Liver (tissue), 2 donors: ENCODE results near the gene MAML3.

Experiments used
- GABPA ChIP-seq, 2 donors: IDR thresholded peaks in 1 of 2; conservative IDR thresholded peaks in 1 of 2; 2 replicates each; pipeline ENCODE4 v1.6.1; 2016; ENCODE audit warnings: antibody characterized with exemption in 2 of 2, mild to moderate bottlenecking in 1 of 2, moderate library complexity in 1 of 2
- RAD21 ChIP-seq, 2 donors: IDR thresholded peaks; 2 replicates each; pipeline ENCODE4 v1.6.1; 2016; ENCODE audit warnings: antibody characterized with exemption in 2 of 2, mild to moderate bottlenecking in 2 of 2
- donor health status: healthy.

- TF ChIP-seq GABPA (IDR thresholded peaks at IDR 0.05 in 1 of 2, conservative IDR thresholded peaks at IDR 0.05 in 1 of 2) (no peak), RAD21 (IDR thresholded peaks at IDR 0.05) (peak; percentile 16 to 33)
Observed at GRCh38 chr4:139890816-139891215, 263.2 kb downstream of the MAML3 start.
